ENCODE results near the gene CNTNAP2. TPM values are rescaled to one million over a fixed set of nuclear protein-coding genes. Genes with fewer than 3 reads are reported as not detected.

The CNTNAP2 gene
- total and polyA plus RNA-seq, 2 of the 8 experiments (the other 6 are each of a cell fraction or from before 2014, with no cell fraction given), result 27.9 to 71.0 TPM

DNA sequence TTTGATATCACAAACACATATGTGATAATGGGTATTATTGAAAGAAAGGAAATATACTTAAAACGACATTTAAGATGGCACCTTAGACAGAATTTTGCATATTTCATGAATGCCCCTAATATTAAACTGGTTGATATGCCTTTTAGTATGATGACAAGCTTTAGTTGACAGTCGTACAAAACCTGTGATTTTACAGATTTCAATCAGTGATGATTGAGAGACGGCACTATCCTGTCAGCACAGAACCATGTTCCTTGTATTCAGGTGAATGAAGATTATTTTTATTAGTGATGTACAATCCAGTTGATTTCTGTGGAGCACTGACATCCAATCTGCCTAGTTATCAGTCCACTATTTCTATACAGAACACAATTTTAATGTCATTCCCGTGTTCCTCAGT, 333.0 kb downstream of the CNTNAP2 start:
- Histone ChIP-seq H3K4me2 (ENCODE audit: insufficient read depth in 1 of 2, low read depth in 2 of 2, low read length in 2 of 2) (no peak overlapping the region), H2BK20ac (ENCODE audit: low read length) (no peak overlapping the region), H2BK5ac (ENCODE audit: low read depth, low read length) (no peak overlapping the region), H3K18ac (ENCODE audit: extremely low read depth, low read length) (no peak overlapping the region), H3K4me3 (ENCODE audit: extremely low read depth in 1 of 4, insufficient read depth in 2 of 4, low read depth in 3 of 4, low read length in 4 of 4) (no peak overlapping the region), H3K27ac (ENCODE audit: low read depth, low read length) (no peak overlapping the region), H2AK5ac (ENCODE audit: low read depth, low read length) (no peak overlapping the region), H3K23ac (ENCODE audit: insufficient read length) (no peak overlapping the region), H3K56ac (replicated peaks; ENCODE audit: insufficient read length, low read depth, low read length) (no peak overlapping the region), H4K5ac (ENCODE audit: insufficient read length, low read depth, low read length) (no peak overlapping the region), H3K36me3 (ENCODE audit: control insufficient read depth in 2 of 4, insufficient read depth in 4 of 4, low read length in 3 of 4) (no peaks in the 10 kb centered on the region), H3K9ac (replicated peaks in 1 of 4; ENCODE audit: extremely low read depth in 1 of 4, low read depth in 3 of 4, low read length in 3 of 4) (no peak overlapping the region), H4K91ac (replicated peaks; ENCODE audit: insufficient read length, low read length) (no peak overlapping the region), H3K23me2 (ENCODE audit: low read depth, low read length) (no peaks in the 10 kb centered on the region), H4K8ac (ENCODE audit: extremely low read depth, insufficient read depth, low read length) (no peak overlapping the region), H2BK15ac (ENCODE audit: low read length) (no peak overlapping the region), H2BK120ac (replicated peaks; ENCODE audit: low read depth, low read length) (no peak overlapping the region), H4K20me1 (replicated peaks in 1 of 2; ENCODE audit: control insufficient read depth in 1 of 2, insufficient read depth in 2 of 2, low read length in 2 of 2) (no peaks in the 10 kb centered on the region), H3K79me2 (ENCODE audit: control insufficient read depth in 1 of 2, insufficient read depth in 2 of 2, low read length in 2 of 2) (no peaks in the 10 kb centered on the region), H3K4ac (replicated peaks; ENCODE audit: insufficient read length, low read depth, low read length) (no peak overlapping the region), H3K9me3 (ENCODE audit: insufficient read depth in 2 of 2, low read depth in 1 of 2, low read length in 1 of 2) (no peaks in the 10 kb centered on the region), H2BK12ac (ENCODE audit: low read depth, low read length) (no peak overlapping the region), H3K14ac (ENCODE audit: insufficient read length) (no peak overlapping the region), H2AFZ (ENCODE audit: low read length) (no peak overlapping the region), H3K79me1 (ENCODE audit: low read depth, low read length) (no peaks in the 10 kb centered on the region), H3K27me3 (replicated peaks in 1 of 4; ENCODE audit: control insufficient read depth in 3 of 4, extremely low read depth in 1 of 4, insufficient read depth in 3 of 4, low read length in 3 of 4) (no peaks in the 10 kb centered on the region), H3K4me1 (replicated peaks in 1 of 4; ENCODE audit: control insufficient read depth in 3 of 4, insufficient read depth in 4 of 4, low read length in 3 of 4) (no peaks in the 10 kb centered on the region)
- WGBS, 2 experiments (ENCODE audit: extremely low coverage in 1 of 2, insufficient coverage in 1 of 2, insufficient read length in 1 of 2, insufficient replicate concordance in 2 of 2, low coverage in 1 of 2, low lambda C conversion rate in 2 of 2, missing lambda C conversion rate in 1 of 2), result 90% methylated on average over 4 of the region's 4 CpGs; no CpG with 5 or more reads in 1 of the 2 experiments
- no peak for FAIRE-seq
- DNase-seq (ENCODE audit: low read depth in 1 of 2, low spot score in 2 of 2), result no peak
- CTCF ChIA-PET (ENCODE audit: partially characterized antibody), result no interaction called here
- TF ChIP-seq GABPA (IDR thresholded peaks at IDR 0.05; ENCODE audit: borderline replicate concordance, insufficient read depth, low read length) (no peak), ATF3 (IDR thresholded peaks at IDR 0.05; ENCODE audit: insufficient read depth, low read depth, low read length) (no peak), MAFK (IDR thresholded peaks at IDR 0.05; ENCODE audit: low read depth, low read length) (no peak), TCF12 (IDR thresholded peaks at IDR 0.05; ENCODE audit: low read depth, low read length) (no peak)
- POLR2A ChIA-PET (ENCODE audit: partially characterized antibody), result no interaction called here
